Heart right ventricle (tissue), 16 donors: ENCODE results near the gene GPR149. TPM values are rescaled to one million over a fixed set of nuclear protein-coding genes. Genes with fewer than 3 reads are reported as not detected.

ENCODE experiments used
- ATAC-seq, 8 donors: fragments of 200-7000 bp; cut with Tn5 transposase; one replicate each; pipeline ENCODE4 v1.9.1; 2020; ENCODE audit warnings: mild to moderate bottlenecking in 8 of 8, moderate library complexity in 8 of 8, moderate number of reproducible peaks in 1 of 8
- DNase-seq, 2 donors: peaks; one replicate each; pipeline ENCODE4 v3.0.0-alpha.2; 2020
- H3K27ac ChIP-seq, 10 donors: fragments of 200-600 bp; sonication (generic) in 2 of 10; one replicate each; pipeline versions ENCODE4 v1.5.0 to v1.8.0; 2020 to 2022; ENCODE audit warnings: mild to moderate bottlenecking in 3 of 10
- H3K27me3 ChIP-seq, 7 donors: fragments of 200-600 bp; one replicate each; pipeline ENCODE4 v1.8.0; 2021 to 2022; ENCODE audit warnings: mild to moderate bottlenecking in 2 of 7
- H3K36me3 ChIP-seq, 9 donors: fragments of 200-600 bp; sonication (generic) in 1 of 9; one replicate each; pipeline versions ENCODE4 v1.5.0 to v1.8.0; 2020 to 2022; ENCODE audit warnings: mild to moderate bottlenecking in 2 of 9
- H3K4me1 ChIP-seq, 9 donors: fragments of 200-600 bp; sonication (generic) in 1 of 9; one replicate each; pipeline versions ENCODE4 v1.5.0 to v1.8.0; 2020 to 2022; ENCODE audit warnings: mild to moderate bottlenecking in 4 of 9
- H3K4me3 ChIP-seq, 10 donors: fragments of 200-600 bp; sonication (generic) in 2 of 10; one replicate each; pipeline versions ENCODE4 v1.5.0 to v1.8.0; 2020 to 2022; ENCODE audit warnings: mild to moderate bottlenecking in 7 of 10, moderate library complexity in 2 of 10
- H3K9me3 ChIP-seq, 11 donors: fragments of 200-600 bp in 10 of 11; sonication (generic) in 2 of 11; one replicate each; pipeline versions ENCODE4 v1.5.0 to v1.8.0; 2013 to 2022; ENCODE audit warnings: mild to moderate bottlenecking in 2 of 11, control low read depth in 1 of 11, moderate library complexity in 1 of 11
- WGBS, 2 donors: extraction: QIAGEN DNeasy Blood & Tissue Kit; methylation state at CpG; one replicate each; pipeline ENCODE4 v1.1.7; 2013; ENCODE audit warnings: inconsistent platforms in 1 of 2; 5-methylcytosine and 5-hydroxymethylcytosine counted together
- intact Hi-C, 10 donors: fragments of 100-400 bp; cut with DNase I; formaldehyde crosslinking; loops; one replicate each; pipeline versions ENCODE4 v1.11.1 to v1.14.2; 2022
- polyA plus RNA-seq, 2 donors: library from polyadenylated mRNA; stranded (reverse); fragments of 200-250 nt; gene quantifications; one replicate each; pipeline ENCODE4 v1.2.3, GENCODE V29; 2013
- total RNA-seq, 10 donors: library from RNA; stranded (reverse); fragmentation: NEBNext Ultra II Directional in 3 of 10; extraction: Animal tissue kit (Norgen Biotek cat#: 25700) in 3 of 10; gene quantifications; one replicate each; pipeline versions ENCODE4 v1.2.1 to v1.2.4, GENCODE V29; 2021 to 2023
- TF ChIP-seq, protein P1 (sequence below), 9 donors: fragments of 200-600 bp; sonication (generic) in 2 of 9; IDR thresholded peaks; one replicate each; pipeline versions ENCODE4 v1.5.0 to v1.8.0; 2021 to 2022; ENCODE audit warnings: antibody characterized with exemption in 9 of 9, mild to moderate bottlenecking in 5 of 9, moderate library complexity in 1 of 9
- donor health status: Arrhythmogenic right ventricular cardiomyopathy.
- donor health status: ischemic (EF 13 %, LVEDD 7.1; RV severe dilation, severe dysfunction).
- donor health status: healthy with polysubstance abuse.
- donor health status: DM: no; HTN: yes; CAD: no.
- donor health status: DM: no; HTN: no; CAD: no.
- donor health status: ischemic (EF 25% LVEDD 6.9; RV normal size, moderate dysfunction).
- donor health status: ischemic (EF 25% LVEDD 5.7; RV mildly dilated, moderate dysfunction).
- donor health status: healthy.
- donor health status: DM: yes; HTN: yes; CAD: no.
- donor health status: Ischemic cardiomyopathy.
- donor health status: ischemic (EF 35%, LVEDD 5.7; RV mildly dilated, moderate dysfunction).
- donor health status: nonischemic (EF 11% LVEDD 7.7; RV severe dilation, severe dysfunction).
- donor health status: DM: yes; HTN: yes; CAD: no.
- donor health status: PGD.
- donor health status: ischemic (EF 29% LVEDD 5.4; RV normal size, mild dysfunction).
- donor health status: nonischemic (EF 23%, LVEDD 6.1; RV moderate dilation, normal function).

The GPR149 gene
- total and polyA plus RNA-seq, 12 donors: not detected

DNA sequence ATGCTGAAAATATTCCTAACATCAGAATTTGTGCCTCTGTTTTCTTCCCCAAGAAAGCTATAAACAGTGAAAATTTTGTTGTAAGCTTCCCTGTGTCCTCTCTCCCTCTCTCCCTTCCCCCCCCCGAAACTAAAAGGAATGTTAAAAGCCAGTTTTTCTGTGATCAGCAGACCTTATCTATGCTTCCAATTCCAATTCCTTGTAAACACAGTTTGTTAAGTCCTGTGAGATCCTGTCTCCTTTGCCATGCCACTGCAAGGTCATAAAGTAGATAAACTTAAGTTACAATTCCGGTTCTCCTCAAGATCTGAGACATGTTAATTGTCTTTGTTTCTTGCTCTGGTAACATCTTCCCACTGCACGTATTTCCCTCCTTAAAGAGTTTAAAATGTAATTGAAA is 62.8 kb downstream of the GPR149 start:
- no peak for ATAC-seq
- TF ChIP-seq, protein P1, sequence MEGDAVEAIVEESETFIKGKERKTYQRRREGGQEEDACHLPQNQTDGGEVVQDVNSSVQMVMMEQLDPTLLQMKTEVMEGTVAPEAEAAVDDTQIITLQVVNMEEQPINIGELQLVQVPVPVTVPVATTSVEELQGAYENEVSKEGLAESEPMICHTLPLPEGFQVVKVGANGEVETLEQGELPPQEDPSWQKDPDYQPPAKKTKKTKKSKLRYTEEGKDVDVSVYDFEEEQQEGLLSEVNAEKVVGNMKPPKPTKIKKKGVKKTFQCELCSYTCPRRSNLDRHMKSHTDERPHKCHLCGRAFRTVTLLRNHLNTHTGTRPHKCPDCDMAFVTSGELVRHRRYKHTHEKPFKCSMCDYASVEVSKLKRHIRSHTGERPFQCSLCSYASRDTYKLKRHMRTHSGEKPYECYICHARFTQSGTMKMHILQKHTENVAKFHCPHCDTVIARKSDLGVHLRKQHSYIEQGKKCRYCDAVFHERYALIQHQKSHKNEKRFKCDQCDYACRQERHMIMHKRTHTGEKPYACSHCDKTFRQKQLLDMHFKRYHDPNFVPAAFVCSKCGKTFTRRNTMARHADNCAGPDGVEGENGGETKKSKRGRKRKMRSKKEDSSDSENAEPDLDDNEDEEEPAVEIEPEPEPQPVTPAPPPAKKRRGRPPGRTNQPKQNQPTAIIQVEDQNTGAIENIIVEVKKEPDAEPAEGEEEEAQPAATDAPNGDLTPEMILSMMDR (IDR thresholded peaks at IDR 0.05): no peak
- Histone ChIP-seq H3K36me3 (no peaks in the 10 kb centered on the region), H3K4me1 (no peaks in the 10 kb centered on the region), H3K27me3 (peaks cover 0 to 5% (median 0%) of the 10 kb centered on the region in 7 donors), H3K27ac (no peak overlapping the region), H3K9me3 (peaks cover 0 to 16% (median 0%) of the 10 kb centered on the region in 11 donors), H3K4me3 (no peak overlapping the region)
- 6 to 7% methylated on average over 3 of the region's 3 CpGs for WGBS, 2 donors
- DNase-seq: no peak
- intact Hi-C loops: no loop called here

DNA sequence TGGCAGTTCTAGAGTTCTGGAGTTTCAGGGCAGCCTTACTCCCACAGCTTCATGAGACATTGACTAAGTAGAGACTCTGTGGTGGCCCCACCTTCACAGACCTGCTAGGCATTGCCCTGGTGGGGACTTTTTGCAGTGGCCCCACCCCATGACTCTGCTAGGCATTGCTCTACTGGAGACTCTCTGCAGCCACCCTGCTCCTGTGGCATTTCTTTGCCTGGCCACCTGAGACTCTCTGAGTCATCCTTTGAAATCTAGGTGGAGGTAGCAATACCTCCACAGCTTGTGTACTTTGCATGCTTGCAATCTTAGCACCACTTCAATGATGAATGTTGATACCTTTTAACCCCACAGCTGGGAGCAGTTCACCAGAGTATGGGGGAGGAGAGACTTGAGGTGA is 65.1 kb downstream of the GPR149 start:
- TF ChIP-seq, protein P1 (IDR thresholded peaks at IDR 0.05): no peak
- H3K36me3 ChIP-seq: no peaks in the 10 kb centered on the region
- intact Hi-C loops: no loop called here
- no peaks in the 10 kb centered on the region for H3K4me1 ChIP-seq
- no peak overlapping the region for H3K4me3 ChIP-seq
- no peak overlapping the region for H3K27ac ChIP-seq
- ATAC-seq (no peak), DNase-seq (no peak)
- H3K27me3 ChIP-seq: peaks cover 0 to 5% (median 0%) of the 10 kb centered on the region in 7 donors
- peaks cover 0 to 16% (median 0%) of the 10 kb centered on the region in 11 donors for H3K9me3 ChIP-seq

DNA sequence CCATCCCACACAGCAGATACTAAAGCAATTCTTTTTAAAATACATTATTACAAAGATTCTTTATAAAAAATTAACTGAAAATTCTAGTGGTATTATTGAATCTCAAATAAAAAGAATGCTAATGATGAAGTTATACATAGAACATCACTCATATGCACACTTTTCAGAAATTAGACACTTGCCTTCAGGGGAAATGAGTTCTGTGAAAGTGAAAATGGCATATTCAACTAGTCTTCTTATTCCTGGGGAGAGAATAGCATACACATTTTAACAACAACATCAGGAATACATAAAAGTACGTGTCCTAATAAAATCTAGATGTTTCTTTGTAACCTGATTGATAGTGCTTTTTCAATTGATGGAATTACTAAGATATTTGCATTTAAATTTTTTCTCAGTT is 68.9 kb downstream of the GPR149 start:
- no peak for ATAC-seq
- WGBS, 2 donors: 51 to 58% methylated on average over 1 of the region's 1 CpG
- no peaks in the 10 kb centered on the region for H3K4me1 ChIP-seq

DNA sequence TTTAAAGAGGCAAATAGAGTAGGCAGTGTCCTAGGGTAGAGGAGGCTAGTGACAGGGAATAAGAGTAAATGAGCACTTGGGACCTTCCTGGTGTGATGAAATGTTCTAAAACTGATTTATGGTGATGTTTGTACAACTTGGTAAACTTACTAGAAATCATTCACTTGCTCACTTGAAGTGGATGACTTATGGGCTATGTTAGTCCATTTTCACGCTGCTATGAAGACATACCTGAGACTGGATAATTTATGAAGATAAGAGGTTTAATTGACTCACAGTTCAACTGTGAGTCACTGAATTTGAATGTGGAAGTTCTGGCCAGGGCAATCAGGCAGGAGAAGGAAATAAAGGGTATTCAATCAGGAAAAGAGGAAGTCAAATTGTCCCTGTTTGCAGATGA is 74.0 kb downstream of the GPR149 start:
- no peak overlapping the region for H3K27ac ChIP-seq
- TF ChIP-seq, protein P1 (IDR thresholded peaks at IDR 0.05): no peak
- no peak for ATAC-seq
- WGBS, 2 donors: 56 to 58% methylated on average over 1 of the region's 1 CpG
- intact Hi-C loops: no loop called here
- DNase-seq: no peak
- no peaks in the 10 kb centered on the region for H3K9me3 ChIP-seq
- H3K4me3 ChIP-seq: no peak overlapping the region
- no peaks in the 10 kb centered on the region for H3K36me3 ChIP-seq
- H3K27me3 ChIP-seq: no peaks in the 10 kb centered on the region
- H3K4me1 ChIP-seq: no peaks in the 10 kb centered on the region

More for the DNA sequence above, 68.9 kb downstream of the GPR149 start:
- Histone ChIP-seq H3K4me3 (no peak overlapping the region), H3K27ac (no peak overlapping the region), H3K36me3 (no peaks in the 10 kb centered on the region), H3K9me3 (peaks cover 0 to 16% (median 0%) of the 10 kb centered on the region in 11 donors), H3K27me3 (no peaks in the 10 kb centered on the region)
- TF ChIP-seq, protein P1 (IDR thresholded peaks at IDR 0.05): no peak
- no peak for DNase-seq
- intact Hi-C loops: no loop called here
